ENCODE measurements around the gene RIT2.

RIT2 gene

DNA sequence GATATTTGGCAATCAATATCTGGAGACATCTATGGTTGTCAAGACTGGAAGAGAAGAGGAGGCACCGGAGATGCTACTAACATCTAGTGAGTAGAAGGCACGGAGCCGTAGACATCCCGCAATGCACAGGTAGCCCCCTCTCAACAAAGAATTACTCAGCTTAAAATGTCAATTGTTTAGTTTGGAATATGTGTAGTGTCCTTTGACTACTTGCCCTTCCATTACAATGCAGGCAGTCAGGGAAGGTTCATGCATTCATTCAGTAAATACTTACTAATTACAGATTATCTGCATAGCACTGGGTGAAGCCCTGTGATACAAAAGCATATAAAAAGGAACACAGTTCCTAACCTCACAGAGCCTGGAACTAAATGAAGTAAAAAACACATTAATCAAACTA, 294.0 kb downstream of the RIT2 start:
- no peak for ATAC-seq
- TF ChIP-seq ZNF70 (CRISPR knock-in tag; IDR thresholded peaks at IDR 0.05) (no peak), ZNF565 (CRISPR knock-in tag; conservative IDR thresholded peaks at IDR 0.05; ENCODE audit: low read depth) (no peak), PPARA (CRISPR knock-in tag; IDR thresholded peaks at IDR 0.05; ENCODE audit: borderline replicate concordance) (no peak), ARNTL (CRISPR knock-in tag; IDR thresholded peaks at IDR 0.05; ENCODE audit: borderline replicate concordance, low read depth) (no peak), OSR1 (CRISPR knock-in tag; IDR thresholded peaks at IDR 0.05) (no peak), SNAI2 (CRISPR knock-in tag; IDR thresholded peaks at IDR 0.05) (no peak), BACH2 (CRISPR knock-in tag; IDR thresholded peaks at IDR 0.05; ENCODE audit: borderline replicate concordance) (no peak)
- TF ChIP-seq, protein P1, sequence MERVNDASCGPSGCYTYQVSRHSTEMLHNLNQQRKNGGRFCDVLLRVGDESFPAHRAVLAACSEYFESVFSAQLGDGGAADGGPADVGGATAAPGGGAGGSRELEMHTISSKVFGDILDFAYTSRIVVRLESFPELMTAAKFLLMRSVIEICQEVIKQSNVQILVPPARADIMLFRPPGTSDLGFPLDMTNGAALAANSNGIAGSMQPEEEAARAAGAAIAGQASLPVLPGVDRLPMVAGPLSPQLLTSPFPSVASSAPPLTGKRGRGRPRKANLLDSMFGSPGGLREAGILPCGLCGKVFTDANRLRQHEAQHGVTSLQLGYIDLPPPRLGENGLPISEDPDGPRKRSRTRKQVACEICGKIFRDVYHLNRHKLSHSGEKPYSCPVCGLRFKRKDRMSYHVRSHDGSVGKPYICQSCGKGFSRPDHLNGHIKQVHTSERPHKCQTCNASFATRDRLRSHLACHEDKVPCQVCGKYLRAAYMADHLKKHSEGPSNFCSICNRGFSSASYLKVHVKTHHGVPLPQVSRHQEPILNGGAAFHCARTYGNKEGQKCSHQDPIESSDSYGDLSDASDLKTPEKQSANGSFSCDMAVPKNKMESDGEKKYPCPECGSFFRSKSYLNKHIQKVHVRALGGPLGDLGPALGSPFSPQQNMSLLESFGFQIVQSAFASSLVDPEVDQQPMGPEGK (CRISPR knock-in tag; IDR thresholded peaks at IDR 0.05; ENCODE audit: borderline replicate concordance) = no peak

DNA sequence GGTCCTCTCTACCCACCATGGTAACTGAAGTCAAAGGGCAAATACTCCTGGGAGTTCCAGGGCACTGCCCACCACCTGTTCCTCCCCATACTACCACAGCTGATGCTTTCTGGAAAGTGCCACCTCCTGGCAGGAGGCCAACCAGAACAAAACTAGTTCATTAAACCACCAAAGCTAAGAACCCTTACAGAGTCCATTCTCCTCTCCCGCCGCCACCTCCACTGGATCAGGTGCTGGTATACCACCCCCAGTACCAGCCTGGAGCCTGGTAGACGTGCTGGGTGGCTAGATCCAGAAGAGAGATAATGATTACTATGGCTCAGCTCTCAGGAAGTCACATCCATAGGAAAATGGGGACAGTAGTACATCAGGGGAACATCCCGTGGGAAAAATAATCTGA, 300.9 kb downstream of the RIT2 start:
- ATAC-seq = no peak
- TF ChIP-seq, protein P1 (CRISPR knock-in tag; IDR thresholded peaks at IDR 0.05; ENCODE audit: borderline replicate concordance) = no peak
- TF ChIP-seq SNAI2 (CRISPR knock-in tag; IDR thresholded peaks at IDR 0.05) = no peak
- TF ChIP-seq TOX (CRISPR knock-in tag; IDR thresholded peaks at IDR 0.05; ENCODE audit: borderline replicate concordance) = no peak
- no peak for TF ChIP-seq CSDC2 (CRISPR knock-in tag; IDR thresholded peaks at IDR 0.05)
- TF ChIP-seq, protein P2, sequence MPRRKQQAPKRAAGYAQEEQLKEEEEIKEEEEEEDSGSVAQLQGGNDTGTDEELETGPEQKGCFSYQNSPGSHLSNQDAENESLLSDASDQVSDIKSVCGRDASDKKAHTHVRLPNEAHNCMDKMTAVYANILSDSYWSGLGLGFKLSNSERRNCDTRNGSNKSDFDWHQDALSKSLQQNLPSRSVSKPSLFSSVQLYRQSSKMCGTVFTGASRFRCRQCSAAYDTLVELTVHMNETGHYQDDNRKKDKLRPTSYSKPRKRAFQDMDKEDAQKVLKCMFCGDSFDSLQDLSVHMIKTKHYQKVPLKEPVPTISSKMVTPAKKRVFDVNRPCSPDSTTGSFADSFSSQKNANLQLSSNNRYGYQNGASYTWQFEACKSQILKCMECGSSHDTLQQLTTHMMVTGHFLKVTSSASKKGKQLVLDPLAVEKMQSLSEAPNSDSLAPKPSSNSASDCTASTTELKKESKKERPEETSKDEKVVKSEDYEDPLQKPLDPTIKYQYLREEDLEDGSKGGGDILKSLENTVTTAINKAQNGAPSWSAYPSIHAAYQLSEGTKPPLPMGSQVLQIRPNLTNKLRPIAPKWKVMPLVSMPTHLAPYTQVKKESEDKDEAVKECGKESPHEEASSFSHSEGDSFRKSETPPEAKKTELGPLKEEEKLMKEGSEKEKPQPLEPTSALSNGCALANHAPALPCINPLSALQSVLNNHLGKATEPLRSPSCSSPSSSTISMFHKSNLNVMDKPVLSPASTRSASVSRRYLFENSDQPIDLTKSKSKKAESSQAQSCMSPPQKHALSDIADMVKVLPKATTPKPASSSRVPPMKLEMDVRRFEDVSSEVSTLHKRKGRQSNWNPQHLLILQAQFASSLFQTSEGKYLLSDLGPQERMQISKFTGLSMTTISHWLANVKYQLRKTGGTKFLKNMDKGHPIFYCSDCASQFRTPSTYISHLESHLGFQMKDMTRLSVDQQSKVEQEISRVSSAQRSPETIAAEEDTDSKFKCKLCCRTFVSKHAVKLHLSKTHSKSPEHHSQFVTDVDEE (CRISPR knock-in tag; IDR thresholded peaks at IDR 0.05) = no peak
- no peak for TF ChIP-seq OSR1 (CRISPR knock-in tag; IDR thresholded peaks at IDR 0.05)
- no peak for TF ChIP-seq RARB (CRISPR knock-in tag; IDR thresholded peaks at IDR 0.05)
- TF ChIP-seq ZNF565 (CRISPR knock-in tag; conservative IDR thresholded peaks at IDR 0.05; ENCODE audit: low read depth) = no peak
- TF ChIP-seq ZNF70 (CRISPR knock-in tag; IDR thresholded peaks at IDR 0.05) = no peak
- TF ChIP-seq ZC3H10 (CRISPR knock-in tag; IDR thresholded peaks at IDR 0.05) = no peak
- no peak for TF ChIP-seq TCF4 (CRISPR knock-in tag; IDR thresholded peaks at IDR 0.05; ENCODE audit: borderline replicate concordance)
- TF ChIP-seq, protein P3, sequence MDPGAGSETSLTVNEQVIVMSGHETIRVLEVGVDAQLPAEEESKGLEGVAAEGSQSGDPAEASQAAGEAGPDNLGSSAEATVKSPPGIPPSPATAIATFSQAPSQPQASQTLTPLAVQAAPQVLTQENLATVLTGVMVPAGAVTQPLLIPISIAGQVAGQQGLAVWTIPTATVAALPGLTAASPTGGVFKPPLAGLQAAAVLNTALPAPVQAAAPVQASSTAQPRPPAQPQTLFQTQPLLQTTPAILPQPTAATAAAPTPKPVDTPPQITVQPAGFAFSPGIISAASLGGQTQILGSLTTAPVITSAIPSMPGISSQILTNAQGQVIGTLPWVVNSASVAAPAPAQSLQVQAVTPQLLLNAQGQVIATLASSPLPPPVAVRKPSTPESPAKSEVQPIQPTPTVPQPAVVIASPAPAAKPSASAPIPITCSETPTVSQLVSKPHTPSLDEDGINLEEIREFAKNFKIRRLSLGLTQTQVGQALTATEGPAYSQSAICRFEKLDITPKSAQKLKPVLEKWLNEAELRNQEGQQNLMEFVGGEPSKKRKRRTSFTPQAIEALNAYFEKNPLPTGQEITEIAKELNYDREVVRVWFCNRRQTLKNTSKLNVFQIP (CRISPR knock-in tag; IDR thresholded peaks at IDR 0.05; ENCODE audit: borderline replicate concordance, low read depth) = no peak
- TF ChIP-seq ESRRG (CRISPR knock-in tag; IDR thresholded peaks at IDR 0.05) = no peak
- TF ChIP-seq ZFP3 (CRISPR knock-in tag; IDR thresholded peaks at IDR 0.05) = no peak
- TF ChIP-seq ISL1 (CRISPR knock-in tag; IDR thresholded peaks at IDR 0.05) = no peak
- TF ChIP-seq, protein P4, sequence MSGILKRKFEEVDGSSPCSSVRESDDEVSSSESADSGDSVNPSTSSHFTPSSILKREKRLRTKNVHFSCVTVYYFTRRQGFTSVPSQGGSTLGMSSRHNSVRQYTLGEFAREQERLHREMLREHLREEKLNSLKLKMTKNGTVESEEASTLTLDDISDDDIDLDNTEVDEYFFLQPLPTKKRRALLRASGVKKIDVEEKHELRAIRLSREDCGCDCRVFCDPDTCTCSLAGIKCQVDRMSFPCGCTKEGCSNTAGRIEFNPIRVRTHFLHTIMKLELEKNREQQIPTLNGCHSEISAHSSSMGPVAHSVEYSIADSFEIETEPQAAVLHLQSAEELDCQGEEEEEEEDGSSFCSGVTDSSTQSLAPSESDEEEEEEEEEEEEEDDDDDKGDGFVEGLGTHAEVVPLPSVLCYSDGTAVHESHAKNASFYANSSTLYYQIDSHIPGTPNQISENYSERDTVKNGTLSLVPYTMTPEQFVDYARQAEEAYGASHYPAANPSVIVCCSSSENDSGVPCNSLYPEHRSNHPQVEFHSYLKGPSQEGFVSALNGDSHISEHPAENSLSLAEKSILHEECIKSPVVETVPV (CRISPR knock-in tag; IDR thresholded peaks at IDR 0.05) = no peak
- TF ChIP-seq, protein P5, sequence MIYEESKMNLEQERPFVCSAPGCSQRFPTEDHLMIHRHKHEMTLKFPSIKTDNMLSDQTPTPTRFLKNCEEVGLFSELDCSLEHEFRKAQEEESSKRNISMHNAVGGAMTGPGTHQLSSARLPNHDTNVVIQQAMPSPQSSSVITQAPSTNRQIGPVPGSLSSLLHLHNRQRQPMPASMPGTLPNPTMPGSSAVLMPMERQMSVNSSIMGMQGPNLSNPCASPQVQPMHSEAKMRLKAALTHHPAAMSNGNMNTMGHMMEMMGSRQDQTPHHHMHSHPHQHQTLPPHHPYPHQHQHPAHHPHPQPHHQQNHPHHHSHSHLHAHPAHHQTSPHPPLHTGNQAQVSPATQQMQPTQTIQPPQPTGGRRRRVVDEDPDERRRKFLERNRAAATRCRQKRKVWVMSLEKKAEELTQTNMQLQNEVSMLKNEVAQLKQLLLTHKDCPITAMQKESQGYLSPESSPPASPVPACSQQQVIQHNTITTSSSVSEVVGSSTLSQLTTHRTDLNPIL (CRISPR knock-in tag; IDR thresholded peaks at IDR 0.05; ENCODE audit: low read depth) = no peak
- TF ChIP-seq BACH2 (CRISPR knock-in tag; IDR thresholded peaks at IDR 0.05; ENCODE audit: borderline replicate concordance) = no peak
- no peak for TF ChIP-seq ZNF8 (CRISPR knock-in tag; IDR thresholded peaks at IDR 0.05)
- TF ChIP-seq PPARA (CRISPR knock-in tag; IDR thresholded peaks at IDR 0.05; ENCODE audit: borderline replicate concordance) = no peak

All from SK-N-SH treated with all-trans-retinoic acid at 6 μM for 48 hours (cell line).